H4 (cell line): ENCODE data around the gene SP110. TPM values are rescaled to one million over a fixed set of nuclear protein-coding genes. Genes with fewer than 3 reads are reported as not detected.
"Not testable (repeated sequence)": the region's sequence is repeated elsewhere in the genome, so short reads cannot be mapped to it uniquely, and the experiment has no call there.

ENCODE experiments used
- DNase-seq: peaks from one replicate; pipeline ENCODE4 v3.0.0-alpha.2; 2015; ENCODE audit warnings: low spot score
- total RNA-seq: library from RNA; depleted of rRNA; stranded (reverse); fragments of >200 nt; shearing (Covaris generic); gene quantifications from 2 replicates; pipeline ENCODE4 v1.2.3, GENCODE V29; 2014; rRNA removed

SP110 gene
- 23.7 and 26.3 TPM in 2 replicates for total RNA-seq

GRCh38 chr2:230219419-230220331 lies at the start of gene SP110:
TSS of gene SP110 (minus strand) at chr2:230219984. CDS start at chr2:230216927, 3,057 bp downstream.
- DNase-seq = peak; percentile 93

- no peak for DNase-seq
Measured at GRCh38 chr2:230268606-230269243, 48.9 kb upstream of the SP110 start.

- DNase-seq = no peak
Measured at GRCh38 chr2:230267556-230267955, 47.8 kb upstream of the SP110 start.

GRCh38 chr2:230267059-230267458 lies 47.3 kb upstream of the SP110 start:
- no peak for DNase-seq

GRCh38 chr2:230266638-230267037 lies 46.9 kb upstream of the SP110 start:
- no peak for DNase-seq

GRCh38 chr2:230264945-230265344 lies 45.2 kb upstream of the SP110 start:
- not testable (repeated sequence) for DNase-seq

- no peak for DNase-seq
Measured at GRCh38 chr2:230262246-230262645, 42.5 kb upstream of the SP110 start.

- DNase-seq = no peak
Measured at GRCh38 chr2:230258483-230258882, 38.7 kb upstream of the SP110 start.

- no peak for DNase-seq
Measured at GRCh38 chr2:230256733-230257332, 37.0 kb upstream of the SP110 start.

GRCh38 chr2:230254152-230254881 lies 34.5 kb upstream of the SP110 start:
- DNase-seq = no peak

- DNase-seq = no peak
Measured at GRCh38 chr2:230250231-230250630, 30.4 kb upstream of the SP110 start.

GRCh38 chr2:230246206-230246605 lies 26.4 kb upstream of the SP110 start:
- DNase-seq = no peak

- DNase-seq = no peak
Measured at GRCh38 chr2:230244211-230244610, 24.4 kb upstream of the SP110 start.

GRCh38 chr2:230234845-230235244 lies 15.1 kb upstream of the SP110 start:
- peak; percentile 62 for DNase-seq

- DNase-seq = no peak
Measured at GRCh38 chr2:230234122-230234722, 14.4 kb upstream of the SP110 start.

- DNase-seq = no peak
Measured at GRCh38 chr2:230231251-230231650, 11.5 kb upstream of the SP110 start.

- DNase-seq = no peak
Measured at GRCh38 chr2:230230496-230231200, 10.9 kb upstream of the SP110 start.

GRCh38 chr2:230230087-230230486 lies 10.3 kb upstream of the SP110 start:
- peak; percentile 67 for DNase-seq

GRCh38 chr2:230227216-230227615 lies 7.4 kb upstream of the SP110 start:
- DNase-seq = no peak

GRCh38 chr2:230226051-230226551 lies 6.3 kb upstream of the SP110 start:
- no peak for DNase-seq

- no peak for DNase-seq
Measured at GRCh38 chr2:230225486-230225885, 5.7 kb upstream of the SP110 start, which contains the start of gene SP140. TSS of gene SP140 (plus strand) at chr2:230225736. CDS start at chr2:230225845, 109 bp downstream.
